ENCODE results near the gene RPL35A.
"Not testable (repeated sequence)": the region's sequence is repeated elsewhere in the genome, so short reads cannot be mapped to it uniquely, and the experiment has no call there.

RPL35A gene

DNA sequence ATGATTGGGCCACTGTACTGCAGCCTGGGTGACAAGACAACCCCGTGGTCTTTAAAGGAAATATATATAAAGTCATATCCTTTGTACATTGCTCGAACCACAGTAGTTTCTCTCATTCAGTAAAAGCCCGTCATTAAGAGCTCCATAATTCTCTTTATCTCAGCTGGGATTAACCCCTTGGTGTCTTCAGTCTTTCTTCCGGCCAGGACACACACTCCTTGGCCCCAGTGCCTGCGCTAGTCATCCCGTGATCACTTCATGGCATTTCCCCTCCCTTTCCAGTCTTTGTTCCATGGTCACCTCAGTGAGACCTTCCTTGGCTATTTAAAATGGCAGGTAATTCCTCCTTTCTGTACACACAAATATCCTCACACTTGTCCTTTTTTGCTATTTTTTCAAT is 3.3 kb downstream of the RPL35A start:
- DNase-seq: no peak

DNA sequence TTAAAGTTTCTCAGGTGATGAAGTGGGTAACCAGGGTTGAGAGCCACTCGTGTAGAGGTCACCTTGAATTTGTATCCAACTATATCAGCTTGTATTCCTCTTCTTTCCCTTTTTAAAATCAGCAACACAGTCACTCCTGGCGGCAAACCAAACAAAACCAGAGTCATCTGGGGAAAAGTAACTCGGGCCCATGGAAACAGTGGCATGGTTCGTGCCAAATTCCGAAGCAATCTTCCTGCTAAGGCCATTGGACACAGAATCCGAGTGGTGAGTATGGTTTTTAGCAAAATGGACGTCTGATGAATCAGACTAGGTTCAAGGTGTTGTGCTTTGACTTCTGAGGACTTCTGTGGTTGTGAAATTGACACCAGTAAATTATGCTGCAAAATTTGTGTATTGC is 3.9 kb downstream of the RPL35A start:
- no peak for DNase-seq

DNA sequence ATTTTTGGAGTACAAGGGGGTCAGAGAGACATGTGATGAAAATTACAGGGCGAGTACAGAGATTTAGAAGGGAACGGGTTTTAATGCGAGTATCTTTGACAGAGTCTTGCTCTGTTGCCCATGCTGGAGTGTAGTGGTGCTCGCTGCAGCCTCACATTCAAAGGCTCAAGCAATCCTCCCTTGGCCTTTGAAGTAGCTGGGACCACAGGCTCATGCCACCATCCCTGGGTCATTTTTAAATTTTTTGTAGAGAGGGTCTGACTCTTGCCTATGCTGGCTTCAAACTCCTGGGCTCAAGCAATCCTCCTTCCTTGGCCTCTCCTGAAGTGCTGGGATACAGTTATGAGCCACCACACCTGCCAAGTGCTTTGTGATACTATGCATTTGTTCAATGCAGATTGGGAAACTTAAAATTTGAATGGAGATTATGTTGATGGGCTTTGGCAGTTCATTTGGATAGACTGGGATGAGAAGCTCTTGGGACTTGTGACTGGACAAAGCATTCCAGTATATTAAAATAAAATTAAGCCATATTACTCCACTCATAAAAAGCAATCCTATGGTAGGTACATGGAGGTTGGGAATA is 6.0 kb downstream of the RPL35A start:
- DNase-seq: no peak

DNA sequence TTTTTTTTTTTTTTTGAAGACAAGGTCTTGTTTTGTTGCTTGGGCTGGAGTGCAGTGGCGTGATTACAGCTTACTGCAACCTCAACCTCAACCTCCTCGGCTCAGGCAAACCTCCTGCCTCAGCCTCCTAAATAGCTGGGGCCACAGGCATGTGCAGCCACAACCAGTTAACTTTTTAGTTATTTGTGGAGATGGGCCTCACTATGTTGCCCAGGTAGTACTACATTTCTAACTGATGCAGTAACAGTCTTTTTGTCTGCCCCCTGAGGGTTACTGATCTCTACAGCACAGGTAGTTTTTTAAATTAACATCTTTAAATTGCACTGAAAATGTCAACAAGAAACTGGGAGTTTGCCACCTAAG is 6.6 kb downstream of the RPL35A start:
- DNase-seq: no peak

DNA sequence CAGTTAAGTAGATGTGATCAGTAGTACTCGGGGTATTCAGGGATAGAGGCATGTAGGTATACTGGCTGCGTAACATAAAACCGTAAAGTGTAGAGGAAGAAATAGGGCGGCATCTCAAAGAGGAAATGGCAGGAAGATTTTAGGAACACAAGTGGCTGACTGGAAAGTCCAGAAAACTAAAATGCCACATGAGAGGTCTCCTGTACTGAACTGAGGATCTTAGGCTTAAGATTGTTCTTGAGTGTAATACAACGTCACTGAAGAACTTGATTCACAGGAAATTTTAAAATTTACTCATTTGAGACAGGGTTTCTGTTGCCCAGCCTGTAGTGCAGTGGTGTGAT is 7.8 kb downstream of the RPL35A start:
- no peak for DNase-seq

DNA sequence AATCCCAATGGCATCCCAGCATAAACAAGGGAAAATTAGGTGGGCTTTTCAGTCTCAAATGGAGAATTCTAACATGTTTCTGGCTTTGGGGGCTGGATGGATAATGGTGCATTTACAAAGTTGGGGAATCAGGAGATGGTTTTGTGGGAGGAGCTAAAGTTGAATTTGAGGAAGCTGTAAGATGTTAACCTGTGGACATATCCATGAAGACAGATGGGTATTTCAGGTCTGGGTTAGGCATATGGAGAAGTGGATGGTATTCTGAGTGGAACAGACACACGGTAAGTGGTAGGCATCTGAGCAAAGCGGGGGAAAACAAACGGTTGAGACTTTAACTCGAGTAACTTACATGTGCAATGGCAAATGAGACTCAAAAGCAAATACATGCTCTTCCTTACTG is 8.4 kb downstream of the RPL35A start:
- no peak for DNase-seq

DNA sequence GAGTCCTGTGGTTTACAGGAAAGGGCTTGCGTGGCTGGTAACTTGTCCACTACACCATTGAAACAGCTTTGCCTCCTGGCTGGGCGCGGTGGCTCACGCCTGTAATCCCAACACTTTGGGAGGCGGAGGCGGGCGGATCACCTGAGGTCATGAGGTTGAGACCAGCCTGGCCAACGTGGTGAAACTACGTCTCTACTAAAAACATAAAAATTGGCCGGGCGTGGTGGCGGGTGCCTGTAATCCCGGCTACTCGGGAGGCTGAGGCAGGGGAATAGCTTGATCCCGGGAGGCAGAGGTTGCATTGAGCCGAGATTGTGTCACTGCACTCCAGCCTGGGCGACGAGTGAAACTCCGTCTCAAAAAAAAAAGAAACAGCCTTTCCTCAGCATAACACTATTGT is 8.9 kb downstream of the RPL35A start:
- not testable (repeated sequence) for DNase-seq

DNA sequence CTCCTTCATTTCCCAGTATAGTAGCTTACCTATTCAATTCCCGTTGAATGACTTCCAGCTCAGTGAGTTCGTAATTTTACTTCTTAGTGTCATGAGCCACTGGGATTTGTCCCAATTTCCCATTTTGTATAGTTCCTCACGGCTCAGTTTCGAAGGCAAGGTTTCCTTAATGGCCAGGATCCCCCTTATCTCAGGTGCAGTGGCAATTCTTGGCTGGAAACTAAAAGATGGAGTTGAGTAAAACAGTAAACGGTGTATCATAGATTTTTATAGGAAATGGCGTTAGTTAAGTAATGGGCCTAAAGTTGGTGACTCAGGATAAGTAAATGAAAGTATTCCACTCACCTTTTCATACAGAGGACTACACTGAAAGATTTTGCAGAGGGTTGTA is 9.5 kb downstream of the RPL35A start:
- no peak for DNase-seq

DNA sequence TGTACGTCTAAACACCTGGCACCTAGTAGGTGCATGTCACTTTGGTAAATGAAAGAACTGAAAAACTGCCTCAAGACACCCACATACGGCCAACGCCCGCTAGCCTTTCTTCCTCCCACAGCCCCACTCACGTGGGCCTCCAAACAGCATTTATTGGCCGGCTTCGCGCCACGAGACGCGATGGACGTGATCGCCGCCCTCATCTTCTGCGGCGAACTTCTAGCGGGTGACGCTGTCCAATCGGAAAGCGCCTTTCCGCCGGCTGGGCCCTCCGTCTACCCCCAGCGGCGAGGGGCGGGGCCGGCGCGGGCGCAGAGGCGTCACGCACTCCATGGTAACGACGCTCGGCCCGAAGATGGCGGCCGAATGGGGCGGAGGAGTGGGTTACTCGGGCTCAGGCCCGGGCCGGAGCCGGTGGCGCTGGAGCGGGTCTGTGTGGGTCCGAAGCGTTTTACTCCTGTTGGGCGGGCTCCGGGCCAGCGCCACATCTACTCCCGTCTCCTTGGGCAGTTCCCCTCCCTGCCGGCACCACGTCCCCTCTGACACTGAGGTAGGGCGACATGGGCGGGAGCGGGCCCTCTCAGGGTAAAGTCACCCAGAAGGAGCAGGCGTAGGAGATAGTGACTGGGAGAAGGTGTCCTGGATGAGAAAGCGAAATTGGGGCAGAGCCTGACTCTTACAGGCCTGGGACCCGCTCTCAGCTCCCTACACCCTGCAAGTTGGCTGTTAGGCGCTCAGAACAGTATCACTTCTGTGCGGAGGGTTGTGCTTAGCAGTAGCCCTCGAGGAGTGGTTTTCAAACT is 10.1 kb downstream of the RPL35A start, which contains the start of gene LMLN:
Gene LMLN, plus strand, starts transcription at position 327 of the 803 bp plus-strand sequence. Its CDS starts 29 bp downstream, at position 356.
- peak; percentile 97 for DNase-seq

DNA sequence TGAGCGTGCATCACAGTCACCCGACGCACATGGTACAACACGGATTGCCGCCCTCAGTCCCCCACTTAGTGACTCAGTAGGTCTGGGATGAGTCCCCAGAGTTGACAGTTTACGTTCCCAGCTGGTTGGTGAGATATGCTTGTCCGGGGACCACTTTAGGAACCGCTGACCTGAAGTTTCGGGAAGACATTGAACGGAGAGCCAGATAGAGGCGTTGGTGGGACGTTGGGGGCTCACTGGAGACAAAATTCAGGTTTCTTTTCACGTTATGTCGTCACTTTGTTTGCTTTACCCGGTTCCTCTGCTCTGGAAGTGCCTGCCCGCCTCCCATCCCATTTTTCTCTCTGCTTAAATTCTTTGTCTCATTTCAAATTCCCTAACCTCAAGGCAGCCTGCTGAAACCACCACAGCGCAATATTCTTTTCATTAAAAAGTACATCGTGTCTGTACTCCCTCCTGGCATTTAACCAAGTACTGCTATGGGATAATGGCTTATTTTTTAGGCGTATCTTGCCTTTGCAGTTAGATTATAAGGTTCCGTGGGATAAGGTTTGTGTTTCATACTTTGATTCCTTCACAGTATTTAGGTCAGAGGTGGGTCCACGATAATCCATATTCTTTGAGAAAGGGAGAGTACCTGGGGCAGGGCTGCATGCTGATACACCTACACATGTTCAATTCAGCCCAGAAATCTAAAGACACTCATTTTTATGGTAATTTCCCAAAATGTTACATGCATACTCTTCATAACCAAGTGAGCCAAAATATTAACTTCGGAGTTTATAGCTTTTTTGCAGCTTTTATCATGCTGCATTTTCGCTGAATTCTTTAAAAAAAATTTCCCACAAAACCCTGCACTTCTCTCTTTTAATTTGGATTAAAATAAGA is 10.9 kb downstream of the RPL35A start:
- peak; percentile 76 for DNase-seq

DNA sequence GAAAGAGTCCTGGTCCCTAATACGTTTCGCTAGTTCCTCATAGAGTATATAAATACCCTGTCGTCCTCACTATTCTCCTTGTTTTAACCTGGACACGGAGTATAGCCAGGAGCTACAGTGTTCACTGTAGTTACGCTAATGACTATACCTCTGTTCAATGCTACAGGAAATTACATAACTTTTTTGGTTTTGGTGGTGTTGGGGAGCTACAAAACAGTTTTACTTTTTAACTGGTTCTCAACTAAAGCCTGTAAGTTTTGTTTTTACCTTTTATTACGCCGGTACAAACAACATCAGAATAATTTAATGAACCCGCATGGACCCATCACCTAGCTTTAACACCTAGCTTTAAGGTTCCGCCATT is 11.6 kb downstream of the RPL35A start:
- DNase-seq: no peak

DNA sequence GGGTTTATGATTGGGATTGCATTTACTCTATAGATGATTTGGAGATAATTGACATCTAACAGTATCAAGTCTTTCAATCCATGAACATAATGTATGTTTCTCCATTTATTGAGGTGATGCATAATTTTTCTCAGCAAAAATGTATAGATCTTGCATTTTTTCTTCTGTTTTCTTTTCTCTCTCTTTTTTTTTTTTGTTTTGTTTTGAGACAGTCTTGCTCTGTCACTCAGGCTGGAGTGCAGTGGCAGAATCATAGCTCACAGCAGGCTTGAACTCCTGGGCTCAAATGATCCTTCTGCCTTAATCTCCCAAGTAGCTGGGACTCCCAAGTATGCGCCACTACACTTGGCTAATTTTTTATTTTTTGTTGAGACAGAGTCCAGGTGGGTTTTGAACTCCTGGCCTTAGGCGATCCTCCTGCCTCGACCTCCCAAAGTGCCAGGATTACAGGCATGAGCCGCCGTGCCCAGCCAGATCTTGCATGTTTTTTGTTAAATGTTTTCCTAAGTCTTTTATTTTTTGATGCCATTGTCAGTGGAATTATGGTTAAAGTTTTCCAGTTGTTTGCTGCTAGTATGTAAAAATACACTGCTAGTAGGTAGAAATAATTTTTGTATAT is 13.1 kb downstream of the RPL35A start:
- no peak for DNase-seq

DNA sequence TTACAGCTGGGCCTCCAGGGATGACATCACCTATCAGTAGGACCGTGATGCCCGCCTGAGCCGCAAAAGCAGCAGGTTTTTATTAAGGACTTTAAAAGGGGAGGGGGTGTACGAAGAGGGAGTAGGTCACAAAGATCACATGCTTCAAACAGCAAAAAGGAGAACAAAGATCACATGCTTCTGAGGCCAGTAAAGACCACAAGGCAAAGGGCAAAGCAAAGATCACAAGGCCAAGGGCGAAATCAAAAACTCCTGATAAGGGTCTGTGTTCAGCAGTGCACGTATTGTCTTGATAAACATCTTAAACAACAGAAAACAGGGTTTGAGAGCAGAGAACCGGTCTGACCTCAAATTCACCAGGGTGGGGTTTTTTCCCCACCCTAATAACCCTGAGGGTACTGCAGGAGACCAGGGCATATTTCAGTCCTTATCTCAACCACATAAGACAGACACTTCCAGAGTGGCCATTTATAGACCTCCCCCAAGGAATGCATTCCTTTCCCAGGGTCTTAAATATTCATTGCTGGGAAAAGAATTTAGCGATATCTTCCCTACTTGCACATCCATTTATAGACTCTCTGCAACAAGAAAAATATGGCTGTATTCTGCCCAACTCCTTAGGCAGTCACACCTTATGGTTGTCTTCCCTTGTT is 17.5 kb downstream of the RPL35A start:
- DNase-seq: not testable (repeated sequence)

DNA sequence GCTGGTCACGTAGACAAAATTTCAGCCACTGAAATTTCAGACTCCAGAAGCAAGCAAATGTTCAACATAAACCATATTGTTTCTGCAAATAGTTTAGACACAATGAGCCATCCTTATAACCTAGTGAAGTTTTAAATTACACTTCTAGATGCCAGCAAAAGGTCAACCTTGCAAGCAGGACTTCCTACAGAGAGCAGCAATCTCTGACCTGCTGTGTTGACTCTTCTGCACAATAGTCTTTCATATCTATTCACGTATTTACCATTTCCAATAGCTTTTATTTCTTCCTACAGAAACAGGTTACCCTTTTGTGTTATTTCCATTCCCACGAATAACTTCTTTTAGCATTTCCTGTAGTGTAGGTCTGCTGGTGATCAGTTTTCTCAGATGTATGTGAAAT is 20.6 kb downstream of the RPL35A start:
- no peak for DNase-seq

DNA sequence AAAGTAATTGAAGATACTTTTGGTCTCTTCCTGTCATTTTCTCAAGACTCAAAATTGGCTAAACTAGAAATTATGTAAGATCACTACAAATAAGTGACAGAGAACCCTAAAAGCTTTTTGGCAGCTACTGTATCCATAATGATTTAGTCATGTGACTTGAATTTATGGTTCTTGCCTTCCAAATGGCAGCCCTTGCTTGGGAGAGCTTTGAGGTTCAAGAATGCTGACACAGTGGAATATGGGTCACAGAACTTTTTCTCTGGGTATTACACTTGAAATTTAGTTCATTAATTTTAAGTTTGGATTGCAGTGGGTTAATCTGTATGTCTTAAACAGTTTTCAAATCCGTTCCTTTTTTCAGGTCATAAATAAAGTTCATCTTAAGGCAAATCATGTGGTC is 24.0 kb downstream of the RPL35A start:
- DNase-seq: no peak

DNA sequence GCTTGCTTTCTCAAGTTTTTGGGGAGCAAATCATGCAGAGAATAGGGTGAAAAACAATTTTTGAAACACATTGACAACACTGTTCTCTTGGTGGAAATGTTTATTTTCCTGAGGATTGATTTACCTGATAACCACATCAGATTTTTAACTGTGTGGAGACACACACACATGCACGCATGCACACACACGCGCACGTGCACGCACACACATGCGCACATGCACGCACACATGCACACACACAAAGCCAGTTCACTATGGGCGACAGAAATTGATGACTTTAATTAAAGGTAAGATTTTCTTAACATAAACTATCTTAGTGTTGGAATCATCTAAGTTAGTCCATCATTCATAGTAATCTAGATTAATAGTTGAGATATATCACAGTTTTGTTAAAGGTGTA is 25.3 kb downstream of the RPL35A start:
- DNase-seq: no peak

DNA sequence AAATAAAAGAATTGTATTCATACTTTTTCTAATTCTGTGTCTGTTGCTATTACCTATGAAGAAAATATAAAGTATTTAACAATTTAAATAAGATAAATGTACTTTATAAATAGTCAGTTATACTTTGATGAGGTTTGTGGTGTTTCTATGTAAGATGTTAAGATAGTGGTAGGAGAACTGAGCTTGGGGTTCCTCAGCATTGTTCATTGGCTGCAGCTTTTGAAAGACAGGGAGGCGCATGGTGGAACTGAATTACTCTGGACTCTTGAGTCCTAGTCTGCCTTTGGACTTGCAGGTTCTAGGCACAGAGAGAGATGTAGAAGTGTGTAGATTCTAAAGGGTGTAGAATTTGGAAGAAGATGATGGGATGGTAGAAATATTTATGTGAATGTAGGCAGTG is 33.1 kb downstream of the RPL35A start:
- no peak for DNase-seq

DNA sequence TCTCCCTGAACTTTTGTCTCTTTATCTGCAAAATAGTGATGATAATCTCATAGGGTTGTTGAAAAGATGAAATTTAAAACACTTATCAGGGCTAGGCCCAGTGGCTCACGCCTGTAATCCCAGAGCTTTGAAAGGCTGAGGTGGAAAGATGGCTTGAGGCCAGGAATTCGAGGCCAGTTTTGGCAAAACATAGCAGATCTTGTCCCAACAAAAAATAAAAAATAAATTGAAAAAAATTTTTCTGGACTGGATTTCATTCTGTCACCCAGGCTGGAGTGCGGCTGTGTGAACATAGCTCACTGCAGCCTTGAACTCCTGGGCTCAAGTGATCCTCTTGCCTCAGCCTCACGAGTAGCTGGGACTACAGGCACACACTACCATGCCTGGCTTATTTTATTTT is 39.7 kb downstream of the RPL35A start:
- no peak for DNase-seq

DNA sequence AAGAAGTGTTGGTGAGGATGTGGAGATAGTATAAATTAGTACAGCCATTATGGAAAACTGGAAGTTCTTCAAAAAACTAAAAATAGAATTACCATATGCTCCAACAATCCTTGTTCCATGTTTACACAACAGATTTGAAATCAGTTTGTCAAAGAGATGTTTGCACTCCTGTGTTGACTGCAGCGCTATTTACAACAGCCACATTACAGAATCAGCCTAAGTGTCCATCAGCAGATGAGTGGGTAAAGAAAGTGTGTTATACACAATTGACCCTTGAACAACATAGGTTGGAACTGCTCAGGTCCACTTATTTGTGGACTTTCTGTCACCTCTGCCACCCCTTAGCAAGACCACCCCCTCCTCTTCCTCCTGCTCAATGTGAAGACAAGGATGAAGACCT is 44.7 kb downstream of the RPL35A start:
- no peak for DNase-seq

DNA sequence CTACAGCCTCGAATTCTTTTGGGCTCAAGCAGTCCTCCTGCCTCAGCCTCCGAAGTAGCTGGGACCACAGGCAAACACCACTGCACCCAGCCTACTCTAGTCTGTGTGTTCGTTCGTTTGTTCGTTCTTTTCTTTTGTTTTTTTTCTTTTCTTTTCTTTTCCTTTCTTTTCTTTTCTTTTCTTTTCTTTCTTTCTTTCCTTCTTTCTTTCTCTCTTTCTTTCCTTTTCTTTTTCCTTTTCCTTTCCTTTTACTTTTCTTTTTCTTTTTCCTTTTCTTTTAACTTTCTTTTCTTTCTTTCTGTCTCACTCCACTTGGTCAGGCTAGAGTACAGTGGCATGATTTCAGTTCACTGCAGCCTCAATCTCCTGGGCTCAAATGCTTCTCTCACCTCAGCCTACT is 46.9 kb downstream of the RPL35A start:
- DNase-seq: no peak

DNA sequence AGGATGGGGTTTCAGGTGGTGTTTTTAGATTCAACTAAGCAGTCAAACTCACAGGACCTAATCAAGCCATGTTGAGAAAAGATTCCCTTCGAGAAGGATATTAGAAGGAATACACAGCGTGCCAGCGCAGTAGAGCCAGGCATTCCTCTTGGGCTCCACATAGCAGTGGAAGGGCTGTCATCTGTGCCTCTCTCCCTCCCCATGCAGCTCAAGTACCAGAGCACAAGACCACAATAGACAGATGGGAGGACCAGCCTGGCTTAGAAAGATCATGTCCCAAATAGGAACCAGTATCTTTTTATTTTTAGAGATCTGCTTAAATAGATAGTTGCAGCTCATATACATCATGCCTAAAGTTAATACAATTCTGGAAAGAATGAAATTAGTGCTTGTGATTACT is 47.9 kb downstream of the RPL35A start:
- DNase-seq: no peak

Measured in activated CD4-positive, alpha-beta T cell treated with anti-CD3 and anti-CD28 coated beads for 48 hours (primary cell).